ENCODE measurements around the gene EP400. TPM values are rescaled to one million over a fixed set of nuclear protein-coding genes. Genes with fewer than 3 reads are reported as not detected.

EP400 gene
- total and polyA plus RNA-seq, 9 of the 15 experiments (the other 6 are each of a cell fraction or from before 2014, with no cell fraction given), result 4.5 to 58.0 (median 7.0) TPM

DNA sequence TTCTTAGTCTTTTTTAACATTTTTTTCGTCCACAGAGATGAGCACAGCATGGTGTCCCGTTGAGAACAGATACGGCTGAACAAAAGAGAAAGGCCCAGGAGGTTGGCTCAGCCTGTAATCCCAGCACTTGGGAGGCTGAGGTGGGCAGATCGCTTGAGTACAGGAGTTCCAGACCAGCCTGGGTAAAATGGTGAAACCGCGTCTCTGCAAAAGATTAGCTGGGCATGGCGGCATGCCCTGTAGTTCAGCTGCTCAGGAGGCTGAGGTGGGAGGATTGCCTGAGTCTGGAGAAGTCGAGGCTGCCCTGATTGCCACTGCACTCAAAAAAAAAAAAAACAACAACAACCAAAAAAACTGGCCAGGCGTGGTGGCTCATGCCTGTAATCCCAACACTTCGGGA lies 5.9 kb upstream of the EP400 start (continued):
- TF ChIP-seq, protein P1, sequence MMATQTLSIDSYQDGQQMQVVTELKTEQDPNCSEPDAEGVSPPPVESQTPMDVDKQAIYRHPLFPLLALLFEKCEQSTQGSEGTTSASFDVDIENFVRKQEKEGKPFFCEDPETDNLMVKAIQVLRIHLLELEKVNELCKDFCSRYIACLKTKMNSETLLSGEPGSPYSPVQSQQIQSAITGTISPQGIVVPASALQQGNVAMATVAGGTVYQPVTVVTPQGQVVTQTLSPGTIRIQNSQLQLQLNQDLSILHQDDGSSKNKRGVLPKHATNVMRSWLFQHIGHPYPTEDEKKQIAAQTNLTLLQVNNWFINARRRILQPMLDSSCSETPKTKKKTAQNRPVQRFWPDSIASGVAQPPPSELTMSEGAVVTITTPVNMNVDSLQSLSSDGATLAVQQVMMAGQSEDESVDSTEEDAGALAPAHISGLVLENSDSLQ (IDR thresholded peaks at IDR 0.05), result no peak
- no peak for TF ChIP-seq PHF20 (IDR thresholded peaks at IDR 0.05; ENCODE audit: partially characterized antibody)
- no peak for TF ChIP-seq CBX2 (IDR thresholded peaks at IDR 0.05; ENCODE audit: insufficient read depth, low read length, poor library complexity, severe bottlenecking)

DNA sequence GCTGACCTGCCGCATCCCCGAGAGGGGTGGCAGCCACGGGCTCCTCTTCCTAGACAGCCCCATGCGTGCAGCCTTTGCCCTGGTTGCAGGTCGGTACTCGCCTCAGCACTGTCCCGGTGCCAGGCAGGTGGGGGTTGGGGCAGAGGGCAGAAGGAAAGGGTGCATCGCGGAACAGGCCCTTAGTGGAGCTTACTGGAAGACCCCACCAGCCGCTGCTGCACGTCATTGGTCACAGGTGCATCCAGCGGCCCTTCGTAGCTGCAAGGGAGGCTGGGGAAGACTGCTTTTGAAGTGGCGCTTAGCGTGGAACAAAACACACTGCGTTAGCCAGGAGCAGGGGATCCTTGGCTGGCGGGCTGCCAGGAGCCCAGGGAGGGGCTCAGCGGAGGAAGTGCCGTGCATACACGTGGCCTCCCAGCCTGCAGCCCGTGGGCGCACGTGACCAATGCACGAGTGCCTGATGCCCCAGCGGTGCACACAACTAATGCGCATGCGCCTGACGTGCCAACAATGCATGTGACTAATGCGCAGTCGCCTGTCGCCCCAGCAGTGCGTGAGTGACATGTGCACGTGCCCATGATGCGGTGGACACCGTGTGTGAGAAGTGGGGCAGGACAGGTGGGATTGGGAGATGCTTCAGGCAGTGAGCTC lies 5.0 kb upstream of the EP400 start:
- in situ Hi-C loops (cut with MboI) (no loop called here), intact Hi-C loops (cut with micrococcal nuclease) (no loop called here)
- Histone ChIP-seq H2AFZ (ENCODE audit: low read depth, low read length) (no peak overlapping the region), H4K20me1 (replicated peaks; ENCODE audit: control insufficient read depth, insufficient read depth, low read length) (no peaks in the 10 kb centered on the region), H3K4me2 (ENCODE audit: insufficient read depth, low read length) (no peak overlapping the region), H3K27me3 (ENCODE audit: control insufficient read depth in 2 of 2, insufficient read depth in 2 of 2, low read length in 2 of 2) (no peaks in the 10 kb centered on the region), H3K9me1 (ENCODE audit: control insufficient read depth, insufficient read depth, low read length) (no peaks in the 10 kb centered on the region), H3K27ac (ENCODE audit: extremely low read depth, low read depth, low read length) (no peak overlapping the region), H3K9ac (ENCODE audit: insufficient read depth in 1 of 2, low read depth in 2 of 2, low read length in 2 of 2) (0 out of 4 replicates have a peak overlapping the region, but pooled peaks of 1 of the 2 experiments have one; percentile 35), H3K4me1 (replicated peaks in 1 of 2; ENCODE audit: control insufficient read depth in 2 of 2, insufficient read depth in 2 of 2, low read length in 2 of 2) (peaks cover 15 to 39% of the 10 kb centered on the region in 2 experiments), H3K36me3 (ENCODE audit: control insufficient read depth, insufficient read depth, low read length) (peaks cover 49% of the 10 kb centered on the region; the same call in 2 of the 3 replicates), H3K79me2 (ENCODE audit: control insufficient read depth, insufficient read depth, low read length) (peaks cover 2% of the 10 kb centered on the region; the same call in 2 of the 3 replicates), H3K9me3 (replicated peaks; ENCODE audit: control insufficient read depth, insufficient read depth, low read depth, low read length) (no peaks in the 10 kb centered on the region), H3K4me3 (no peak overlapping the region)
- FAIRE-seq (no peak), ATAC-seq (no peak), DNase-seq (ENCODE audit: extremely low read depth in 1 of 4, low spot score in 3 of 4) (peak in 2 of 4 experiments; percentile 19 to 27)
- WGBS (ENCODE audit: insufficient coverage, low coverage, missing lambda C conversion rate), result 93% methylated on average over 30 of the region's 35 CpGs
- CTCF ChIA-PET (ENCODE audit: low intra/inter-chr PET ratio), result no interaction called here
- BruUV-seq (replicated peaks), result no TSS peak
- POLR2A ChIA-PET, result interaction anchor here (0.6 to 2.0 kb wide), 4 partner anchors 10 to 185 kb away, joined by 3 to 6 read pairs (median 4); partner anchors contain the start of gene PUS1
- TF ChIP-seq SAFB2 (IDR thresholded peaks at IDR 0.05; ENCODE audit: borderline replicate concordance, low read depth, low read length, severe bottlenecking) (no peak), RBM22 (IDR thresholded peaks at IDR 0.05; ENCODE audit: low read depth, low read length, poor library complexity, severe bottlenecking) (peak; percentile 57), SUPT5H (IDR thresholded peaks at IDR 0.05) (0 out of 2 replicates have a peak, but pooled peaks have one; percentile 17), NFIC (IDR thresholded peaks at IDR 0.05) (peak; percentile 87), ZNF717 (CRISPR knock-in tag; IDR thresholded peaks at IDR 0.05) (no peak), POLR2G (IDR thresholded peaks at IDR 0.05; ENCODE audit: low read depth, low read length) (peak; percentile 74), CBX3 (IDR thresholded peaks at IDR 0.05; ENCODE audit: borderline replicate concordance in 1 of 2, low read length in 2 of 2) (peak in 1 of 2 experiments; percentile 64; a peak in 1 of 3 replicates), POLR2A (conservative IDR thresholded peaks at IDR 0.05) (peak; percentile 55; the same call in 1 of the 2 replicates), ZNF232 (CRISPR knock-in tag; IDR thresholded peaks at IDR 0.05) (no peak), CBX1 (IDR thresholded peaks at IDR 0.05; ENCODE audit: low read depth) (peak; percentile 23; the same call in 1 of the 2 replicates)
- TF ChIP-seq, protein P2, sequence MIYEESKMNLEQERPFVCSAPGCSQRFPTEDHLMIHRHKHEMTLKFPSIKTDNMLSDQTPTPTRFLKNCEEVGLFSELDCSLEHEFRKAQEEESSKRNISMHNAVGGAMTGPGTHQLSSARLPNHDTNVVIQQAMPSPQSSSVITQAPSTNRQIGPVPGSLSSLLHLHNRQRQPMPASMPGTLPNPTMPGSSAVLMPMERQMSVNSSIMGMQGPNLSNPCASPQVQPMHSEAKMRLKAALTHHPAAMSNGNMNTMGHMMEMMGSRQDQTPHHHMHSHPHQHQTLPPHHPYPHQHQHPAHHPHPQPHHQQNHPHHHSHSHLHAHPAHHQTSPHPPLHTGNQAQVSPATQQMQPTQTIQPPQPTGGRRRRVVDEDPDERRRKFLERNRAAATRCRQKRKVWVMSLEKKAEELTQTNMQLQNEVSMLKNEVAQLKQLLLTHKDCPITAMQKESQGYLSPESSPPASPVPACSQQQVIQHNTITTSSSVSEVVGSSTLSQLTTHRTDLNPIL (CRISPR knock-in tag; IDR thresholded peaks at IDR 0.05), result no peak
- TF ChIP-seq, protein P3, sequence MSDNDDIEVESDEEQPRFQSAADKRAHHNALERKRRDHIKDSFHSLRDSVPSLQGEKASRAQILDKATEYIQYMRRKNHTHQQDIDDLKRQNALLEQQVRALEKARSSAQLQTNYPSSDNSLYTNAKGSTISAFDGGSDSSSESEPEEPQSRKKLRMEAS (CRISPR knock-in tag; IDR thresholded peaks at IDR 0.05), result peak; percentile 20; the same call in 1 of the 2 replicates
- TF ChIP-seq, protein P4, sequence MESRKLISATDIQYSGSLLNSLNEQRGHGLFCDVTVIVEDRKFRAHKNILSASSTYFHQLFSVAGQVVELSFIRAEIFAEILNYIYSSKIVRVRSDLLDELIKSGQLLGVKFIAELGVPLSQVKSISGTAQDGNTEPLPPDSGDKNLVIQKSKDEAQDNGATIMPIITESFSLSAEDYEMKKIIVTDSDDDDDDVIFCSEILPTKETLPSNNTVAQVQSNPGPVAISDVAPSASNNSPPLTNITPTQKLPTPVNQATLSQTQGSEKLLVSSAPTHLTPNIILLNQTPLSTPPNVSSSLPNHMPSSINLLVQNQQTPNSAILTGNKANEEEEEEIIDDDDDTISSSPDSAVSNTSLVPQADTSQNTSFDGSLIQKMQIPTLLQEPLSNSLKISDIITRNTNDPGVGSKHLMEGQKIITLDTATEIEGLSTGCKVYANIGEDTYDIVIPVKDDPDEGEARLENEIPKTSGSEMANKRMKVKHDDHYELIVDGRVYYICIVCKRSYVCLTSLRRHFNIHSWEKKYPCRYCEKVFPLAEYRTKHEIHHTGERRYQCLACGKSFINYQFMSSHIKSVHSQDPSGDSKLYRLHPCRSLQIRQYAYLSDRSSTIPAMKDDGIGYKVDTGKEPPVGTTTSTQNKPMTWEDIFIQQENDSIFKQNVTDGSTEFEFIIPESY (CRISPR knock-in tag; IDR thresholded peaks at IDR 0.05), result peak; percentile 99
